ENCODE measurements around the gene TMEM150B.

TMEM150B gene

DNA sequence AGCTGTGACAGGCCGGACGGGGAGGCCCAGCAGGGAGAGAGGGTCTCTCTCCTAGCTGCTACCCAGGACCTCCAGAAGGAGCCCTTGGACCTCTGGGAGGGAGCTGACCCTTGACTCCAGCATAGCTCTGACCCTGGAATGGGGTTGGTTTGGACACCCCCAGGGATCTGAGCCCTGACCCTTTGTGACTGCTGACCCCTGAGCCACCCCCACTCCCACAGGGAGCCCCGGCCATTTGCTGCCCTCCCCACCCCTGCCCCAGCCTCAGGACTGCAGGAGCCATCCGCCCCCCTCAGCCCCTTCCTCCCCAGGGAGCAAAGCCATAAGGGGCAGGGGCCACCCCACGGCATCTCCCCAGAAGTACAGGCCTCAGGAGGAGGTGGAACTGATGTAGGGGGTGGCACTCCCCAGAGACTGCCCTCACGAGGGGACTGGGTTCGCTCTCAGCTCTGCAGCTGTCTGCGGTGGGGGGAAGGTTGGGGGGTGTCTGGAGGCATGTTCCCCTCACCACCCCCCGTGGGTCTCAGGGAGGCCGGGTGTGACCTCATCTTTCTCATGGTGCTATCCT is 22.4 kb upstream of the TMEM150B start:
- no peak for TF ChIP-seq CTCF (IDR thresholded peaks at IDR 0.05; ENCODE audit: insufficient read depth, low read depth, low read length, missing control alignments)
- no peak for DNase-seq (ENCODE audit: low read depth)
- H3K4me3 ChIP-seq (ENCODE audit: low read depth, low read length), result no peak overlapping the region

- no peak for TF ChIP-seq CTCF (IDR thresholded peaks at IDR 0.05; ENCODE audit: insufficient read depth, low read depth, low read length, missing control alignments)
- DNase-seq (ENCODE audit: low read depth), result no peak
- H3K4me3 ChIP-seq (ENCODE audit: low read depth, low read length), result no peak overlapping the region
Measured at GRCh38 chr19:55346725-55347441, 21.7 kb upstream of the TMEM150B start.

DNA sequence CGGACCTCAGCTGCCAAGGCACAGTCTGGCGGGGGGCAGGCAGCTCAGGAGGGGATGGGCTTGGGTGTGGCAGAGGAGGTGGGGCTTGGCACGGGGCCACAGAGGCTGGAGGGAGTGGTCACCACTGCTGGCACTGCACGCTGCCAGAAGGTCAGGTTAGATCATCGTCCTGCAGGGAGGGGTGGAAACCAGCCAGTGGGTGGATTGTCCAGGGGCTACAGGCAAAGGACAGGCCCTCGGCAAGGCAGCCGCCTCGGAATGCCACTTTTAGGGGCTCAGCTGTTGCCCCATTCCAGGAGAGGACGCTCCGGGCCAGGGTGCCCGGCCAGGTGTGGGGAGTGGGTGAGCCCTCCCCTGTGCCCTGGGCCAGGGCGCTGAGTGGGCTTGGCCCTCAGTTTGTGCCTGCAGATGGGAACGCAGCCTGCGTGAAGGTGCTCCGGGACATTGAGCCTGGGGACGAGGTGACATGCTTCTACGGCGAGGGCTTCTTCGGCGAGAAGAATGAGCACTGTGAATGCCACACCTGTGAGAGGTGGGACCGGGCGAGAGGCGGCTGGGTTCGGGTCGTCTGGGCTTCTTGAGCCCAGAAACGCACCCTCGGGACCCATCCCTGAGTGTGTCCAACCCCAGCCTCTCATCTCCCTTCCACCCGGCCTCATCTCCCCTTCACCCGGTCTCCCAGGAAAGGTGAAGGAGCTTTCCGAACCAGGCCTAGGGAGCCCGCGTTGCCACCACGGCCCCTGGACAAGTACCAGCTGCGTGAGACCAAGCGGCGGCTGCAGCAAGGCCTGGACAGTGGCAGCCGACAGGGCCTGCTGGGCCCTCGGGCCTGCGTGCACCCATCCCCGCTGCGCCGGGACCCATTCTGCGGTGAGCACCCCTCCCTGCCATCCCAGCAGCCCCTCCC is 20.9 kb upstream of the TMEM150B start:
- TF ChIP-seq CTCF (IDR thresholded peaks at IDR 0.05; ENCODE audit: insufficient read depth, low read depth, low read length, missing control alignments), result no peak
- no peak overlapping the region for H3K4me3 ChIP-seq (ENCODE audit: low read depth, low read length)
- DNase-seq (ENCODE audit: low read depth), result no peak

GRCh38 chr19:55345101-55345817 is 20.1 kb upstream of the TMEM150B start:
- no peak for DNase-seq (ENCODE audit: low read depth)
- no peak overlapping the region for H3K4me3 ChIP-seq (ENCODE audit: low read depth, low read length)

DNA sequence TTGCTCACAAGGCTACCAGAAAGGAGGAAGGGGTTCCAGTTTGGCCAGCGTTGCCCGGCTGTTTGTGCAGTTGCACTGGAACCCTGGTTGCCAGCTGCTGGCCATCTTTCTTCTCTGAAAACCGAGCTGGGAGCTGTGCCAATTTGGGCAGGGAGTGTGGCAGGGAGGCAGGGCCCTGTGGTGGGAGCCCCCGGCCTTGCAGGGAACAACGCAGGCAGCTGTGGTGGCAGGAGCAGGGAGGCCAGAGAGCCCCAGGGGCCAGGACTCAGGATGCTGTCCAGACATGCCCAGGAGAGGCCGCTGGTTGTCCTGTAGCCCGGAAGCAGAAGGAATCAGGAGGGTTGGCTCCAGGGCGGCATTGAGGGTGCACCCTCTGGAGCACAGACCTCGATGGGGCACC is 19.3 kb upstream of the TMEM150B start:
- no peak for DNase-seq (ENCODE audit: low read depth)
- H3K4me3 ChIP-seq (ENCODE audit: low read depth, low read length), result no peak overlapping the region

More at GRCh38 chr19:55345101-55345817, 20.1 kb upstream of the TMEM150B start:
- no peak for TF ChIP-seq CTCF (IDR thresholded peaks at IDR 0.05; ENCODE audit: insufficient read depth, low read depth, low read length, missing control alignments)

More for the DNA sequence above, 19.3 kb upstream of the TMEM150B start:
- no peak for TF ChIP-seq CTCF (IDR thresholded peaks at IDR 0.05; ENCODE audit: insufficient read depth, low read depth, low read length, missing control alignments)

Data from GM12865 (cell line).